HuH-7.5 (cell line): Measurements from ENCODE around the gene HGF.

Source experiments
- DNase-seq: peaks from one replicate; pipeline ENCODE4 v3.0.0; 2011; ENCODE audit warnings: low spot score

Gene HGF

GRCh38 chr7:81684033-81684432, 85.8 kb downstream of the HGF start:
- no peak for DNase-seq

- no peak for DNase-seq
Observed at GRCh38 chr7:81682873-81683272, 87.0 kb downstream of the HGF start.

- no peak for DNase-seq
Observed at GRCh38 chr7:81680120-81680519, 89.7 kb downstream of the HGF start.

- no peak for DNase-seq
Observed at GRCh38 chr7:81676813-81677212, 93.0 kb downstream of the HGF start.

- DNase-seq: no peak
Observed at GRCh38 chr7:81676105-81676811, 93.6 kb downstream of the HGF start.

GRCh38 chr7:81674431-81674830, 95.4 kb downstream of the HGF start:
- no peak for DNase-seq

GRCh38 chr7:81672872-81673271, 97.0 kb downstream of the HGF start:
- DNase-seq: no peak

- no peak for DNase-seq
Observed at GRCh38 chr7:81669476-81670105, 100.3 kb downstream of the HGF start.

GRCh38 chr7:81666209-81666608, 103.6 kb downstream of the HGF start:
- DNase-seq: no peak

- DNase-seq: no peak
Observed at GRCh38 chr7:81665236-81665635, 104.6 kb downstream of the HGF start.

- no peak for DNase-seq
Observed at GRCh38 chr7:81664304-81664703, 105.5 kb downstream of the HGF start.

- no peak for DNase-seq
Observed at GRCh38 chr7:81662531-81662930, 107.3 kb downstream of the HGF start.

GRCh38 chr7:81659697-81660395, 110.0 kb downstream of the HGF start:
- no peak for DNase-seq

GRCh38 chr7:81657551-81657950, 112.3 kb downstream of the HGF start:
- no peak for DNase-seq

- no peak for DNase-seq
Observed at GRCh38 chr7:81655271-81655670, 114.6 kb downstream of the HGF start.

GRCh38 chr7:81652225-81652624, 117.6 kb downstream of the HGF start:
- DNase-seq: no peak
